HEK293 (cell line): ENCODE measurements around the gene CYP21A2.

Experiments used
- BCL11A ChIP-seq: fragments of 450-650 bp; formaldehyde crosslinking; IDR thresholded peaks from 2 replicates; pipeline ENCODE4 v1.5.1; 2016; ENCODE audit warnings: low read depth, missing biosample characterization, missing genetic modification characterization
- CTCF ChIP-seq: fragments of 450-650 bp; formaldehyde crosslinking; IDR thresholded peaks from 2 replicates; pipeline ENCODE4 v1.5.1; 2016; ENCODE audit warnings: missing biosample characterization, missing genetic modification characterization
- GLI4 ChIP-seq: fragments of 450-650 bp; formaldehyde crosslinking; IDR thresholded peaks from 2 replicates; pipeline ENCODE4 v1.5.1; 2016; ENCODE audit warnings: missing biosample characterization, missing genetic modification characterization
- PBX3 ChIP-seq: sonication (generic); formaldehyde crosslinking; IDR thresholded peaks from 2 replicates; pipeline ENCODE4 v1.8.1; 2022; ENCODE audit warnings: mild to moderate bottlenecking, moderate library complexity, missing genetic modification reagents
- PRDM10 ChIP-seq: fragments of 450-650 bp; formaldehyde crosslinking; IDR thresholded peaks from 2 replicates; pipeline ENCODE4 v1.5.1; 2016; ENCODE audit warnings: missing biosample characterization, missing genetic modification characterization
- SETDB1 ChIP-seq: IDR thresholded peaks from one replicate; pipeline ENCODE4 v1.6.1; 2017; ENCODE audit warnings: mild to moderate bottlenecking, low read length, moderate library complexity, mixed read lengths; ENCODE audit not compliant: insufficient read length
- ZBTB17 ChIP-seq: fragments of 450-650 bp; formaldehyde crosslinking; IDR thresholded peaks from 2 replicates; pipeline ENCODE4 v1.5.1; 2016; ENCODE audit warnings: missing biosample characterization, missing genetic modification characterization
- ZBTB26 ChIP-seq: fragments of 450-650 bp; formaldehyde crosslinking; optimal IDR thresholded peaks from 2 replicates; pipeline ENCODE3; 2016; ENCODE audit warnings: missing biosample characterization, mild to moderate bottlenecking, missing genetic modification characterization
- ZBTB49 ChIP-seq: fragments of 450-650 bp; formaldehyde crosslinking; IDR thresholded peaks from 2 replicates; pipeline ENCODE4 v1.5.1; 2016; ENCODE audit warnings: missing biosample characterization, missing genetic modification characterization, low read depth
- ZNF274 ChIP-seq, 2 experiments: fragments of 200-500 bp in 1 of 2; fragments of 450-650 bp in 1 of 2; sonication (Bioruptor generic) in 1 of 2; formaldehyde crosslinking in 1 of 2; IDR thresholded peaks; 2 replicates each; pipeline versions ENCODE4 v1.5.1 to v1.6.1; 2014 to 2016; ENCODE audit warnings: borderline replicate concordance in 1 of 2, inconsistent platforms in 1 of 2, low read length in 1 of 2, missing biosample characterization in 1 of 2, missing genetic modification characterization in 1 of 2
- ZNF670 ChIP-seq: fragments of 450-650 bp; formaldehyde crosslinking; IDR thresholded peaks from 2 replicates; pipeline ENCODE4 v1.5.1; 2016; ENCODE audit warnings: missing biosample characterization, missing genetic modification characterization, low read depth
- ZNF701 ChIP-seq: fragments of 450-650 bp; formaldehyde crosslinking; IDR thresholded peaks from 2 replicates; pipeline ENCODE4 v1.5.1; 2016; ENCODE audit warnings: missing biosample characterization, missing genetic modification characterization
- ZSCAN5A ChIP-seq: fragments of 450-650 bp; formaldehyde crosslinking; IDR thresholded peaks from 2 replicates; pipeline ENCODE4 v1.5.1; 2016; ENCODE audit warnings: missing biosample characterization, missing genetic modification characterization

- TF ChIP-seq ZNF274 (IDR thresholded peaks at IDR 0.05; ENCODE audit: low read length), result no peak
- TF ChIP-seq ZNF274 (tag by site-specific recombination; IDR thresholded peaks at IDR 0.05; ENCODE audit: borderline replicate concordance), result no peak
- TF ChIP-seq ZBTB49 (tag by site-specific recombination), result no peak
- no peak for TF ChIP-seq ZSCAN5A
- TF ChIP-seq ZBTB26 (tag by site-specific recombination), result no peak
- no peak for TF ChIP-seq CTCF (tag by site-specific recombination)
- TF ChIP-seq PRDM10 (tag by site-specific recombination), result no peak
- TF ChIP-seq ZNF670 (tag by site-specific recombination), result no peak
- TF ChIP-seq GLI4 (tag by site-specific recombination), result no peak
- TF ChIP-seq SETDB1, result no peak
- TF ChIP-seq ZBTB17, result no peak
- TF ChIP-seq BCL11A (tag by site-specific recombination), result no peak
- TF ChIP-seq PBX3 (CRISPR knock-in tag), result no peak
- TF ChIP-seq ZNF701, result no peak
Observed at GRCh38 chr6:32079566-32080290, 41.5 kb downstream of the CYP21A2 start.
